CD14-positive monocyte (primary cell): ENCODE measurements around the gene UBE2QL1. TPM values are rescaled to one million over a fixed set of nuclear protein-coding genes. Genes with fewer than 3 reads are reported as not detected.

Experiments used
- DNase-seq, 3 donors: peaks; one replicate each; pipeline ENCODE4 v3.0.0-alpha.2; 2011 to 2022
- H2AFZ ChIP-seq: 2 replicates; pipeline ENCODE4 v1.6.0; 2012; ENCODE audit warnings: mild to moderate bottlenecking, low read depth, low read length, inconsistent platforms; ENCODE audit not compliant: insufficient read depth, poor library complexity, severe bottlenecking
- H3K27ac ChIP-seq, 2 donors: 1 replicate in 1 of 2; 2 replicates in 1 of 2; pipeline ENCODE4 v1.5.1; 2012 to 2013; ENCODE audit warnings: low read length in 2 of 2, control low read depth in 1 of 2, inconsistent platforms in 1 of 2, low read depth in 1 of 2, mild to moderate bottlenecking in 1 of 2
- H3K27me3 ChIP-seq, 2 donors: one replicate each; pipeline versions ENCODE4 v1.6.0 to v1.6.1; 2011 to 2013; ENCODE audit warnings: low read length in 2 of 2; ENCODE audit not compliant: control insufficient read depth in 2 of 2, insufficient read depth in 2 of 2
- H3K36me3 ChIP-seq, 2 donors: replicated peaks in 1 of 2; 1 replicate in 1 of 2; 2 replicates in 1 of 2; pipeline versions ENCODE4 v1.5.1 to v1.6.1; 2012 to 2013; ENCODE audit warnings: low read length in 2 of 2, control low read depth in 1 of 2, inconsistent platforms in 1 of 2, mild to moderate bottlenecking in 1 of 2; ENCODE audit not compliant: insufficient read depth in 2 of 2, control insufficient read depth in 1 of 2
- H3K4me1 ChIP-seq, 2 donors: 1 replicate in 1 of 2; 2 replicates in 1 of 2; pipeline versions ENCODE4 v1.5.1 to v1.6.1; 2012 to 2013; ENCODE audit warnings: low read length in 2 of 2, control low read depth in 1 of 2, inconsistent platforms in 1 of 2, mild to moderate bottlenecking in 1 of 2, moderate library complexity in 1 of 2; ENCODE audit not compliant: insufficient read depth in 2 of 2, control insufficient read depth in 1 of 2
- H3K4me2 ChIP-seq: replicated peaks from 2 replicates; pipeline ENCODE3; 2012; ENCODE audit warnings: low read length, moderate library complexity, mild to moderate bottlenecking; ENCODE audit not compliant: poor library complexity, severe bottlenecking; ENCODE audit errors: extremely low read depth
- H3K4me3 ChIP-seq, 3 experiments: fragments of 200-600 bp in 1 of 3; sonication (generic) in 1 of 3; replicated peaks in 1 of 3; 1 replicate in 2 of 3; 2 replicates in 1 of 3; pipeline ENCODE4 v1.5.1; 2011 to 2013; ENCODE audit warnings: low read length in 3 of 3, mild to moderate bottlenecking in 3 of 3, control low read depth in 2 of 3, low read depth in 2 of 3, inconsistent platforms in 1 of 3, moderate library complexity in 1 of 3
- H3K79me2 ChIP-seq: 2 replicates; pipeline ENCODE4 v1.6.0; 2012; ENCODE audit warnings: mild to moderate bottlenecking, control low read depth, inconsistent platforms, low read length, moderate library complexity; ENCODE audit not compliant: insufficient read depth
- H3K9ac ChIP-seq: 2 replicates; pipeline ENCODE4 v1.6.0; 2017; ENCODE audit warnings: low read length, mild to moderate bottlenecking; ENCODE audit not compliant: insufficient read depth, poor library complexity, severe bottlenecking
- H3K9me3 ChIP-seq, 2 donors: replicated peaks in 1 of 2; 1 replicate in 1 of 2; 2 replicates in 1 of 2; pipeline versions ENCODE4 v1.5.1 to v1.6.1; 2012 to 2013; ENCODE audit warnings: low read length in 2 of 2, control low read depth in 1 of 2; ENCODE audit not compliant: control insufficient read depth in 1 of 2, insufficient read depth in 1 of 2
- H4K20me1 ChIP-seq: 2 replicates; pipeline ENCODE4 v1.6.0; 2012; ENCODE audit warnings: mild to moderate bottlenecking, low read length, control low read depth, moderate library complexity; ENCODE audit not compliant: insufficient read depth
- H3K27ac Mint-ChIP-seq, 7 donors: one replicate each; pipeline ENCODE4 v1.8.0; 2020; ENCODE audit warnings: mild to moderate bottlenecking in 7 of 7, mixed read lengths in 7 of 7, moderate library complexity in 6 of 7, inconsistent platforms in 2 of 7
- H3K27me3 Mint-ChIP-seq, 3 donors: one replicate each; pipeline ENCODE4 v1.8.0; 2021 to 2022; ENCODE audit warnings: low read depth in 3 of 3, mild to moderate bottlenecking in 3 of 3, mixed read lengths in 3 of 3, moderate library complexity in 3 of 3, inconsistent platforms in 1 of 3
- H3K36me3 Mint-ChIP-seq, 2 donors: one replicate each; pipeline ENCODE4 v1.8.0; 2020; ENCODE audit warnings: mixed read lengths in 2 of 2, inconsistent platforms in 1 of 2, mild to moderate bottlenecking in 1 of 2
- H3K4me1 Mint-ChIP-seq: one replicate; pipeline ENCODE4 v1.8.0; 2020; ENCODE audit warnings: mild to moderate bottlenecking, mixed read lengths
- H3K4me3 Mint-ChIP-seq, 2 donors: one replicate each; pipeline ENCODE4 v1.8.0; 2020; ENCODE audit warnings: mild to moderate bottlenecking in 2 of 2, mixed read lengths in 2 of 2, moderate library complexity in 1 of 2
- H3K9me3 Mint-ChIP-seq, 7 donors: one replicate each; pipeline ENCODE4 v1.8.0; 2020 to 2022; ENCODE audit warnings: mixed read lengths in 7 of 7, mild to moderate bottlenecking in 6 of 7, moderate library complexity in 6 of 7, inconsistent platforms in 2 of 7
- CTCF ChIP-seq: fragments of 200-600 bp; IDR thresholded peaks from one replicate; pipeline ENCODE4 v1.8.0; 2022; ENCODE audit warnings: antibody characterized with exemption, mild to moderate bottlenecking
- WGBS: methylation state at CpG from one replicate; pipeline ENCODE4 v1.1.5; 2013; ENCODE audit warnings: missing lambda C conversion rate; ENCODE audit not compliant: insufficient coverage; 5-methylcytosine and 5-hydroxymethylcytosine counted together
- intact Hi-C, 2 donors: fragments of 100-400 bp; cut with micrococcal nuclease; formaldehyde crosslinking; loops; one replicate each; pipeline versions ENCODE4 v1.15.0 to v1.15.1; 2023
- polyA plus RNA-seq, 3 donors: library from polyadenylated mRNA; depleted of rRNA in 1 of 3; unstranded in 2 of 3; stranded (reverse) in 1 of 3; fragments of 300-500 nt in 2 of 3; fragments of >200 nt in 1 of 3; fragmentation: Illumina TruSeq in 2 of 3; gene quantifications; 1 replicate in 2 of 3; 2 replicates in 1 of 3; pipeline ENCODE4 v1.2.3, GENCODE V29; 2012 to 2021

Gene UBE2QL1
- polyA plus RNA-seq, 3 donors = not detected

- no peak overlapping the region for H3K4me2 ChIP-seq
- H3K4me3 Mint-ChIP-seq = no peak overlapping the region
These were observed 5.3 kb upstream of the UBE2QL1 start for GRCh38 chr5:6443326-6443725.

GRCh38 chr5:6446042-6446441 is 2.6 kb upstream of the UBE2QL1 start:
- TF ChIP-seq CTCF = no peak
- H3K4me2 ChIP-seq = no peak overlapping the region
- H3K4me1 ChIP-seq = no peaks in the 10 kb centered on the region
- DNase-seq = no peak
- H3K36me3 Mint-ChIP-seq = no peaks in the 10 kb centered on the region
- H3K9me3 ChIP-seq = peaks cover 6 to 12% of the 10 kb centered on the region in 2 donors
- peaks cover 3 to 26% (median 9%) of the 10 kb centered on the region in 7 donors for H3K9me3 Mint-ChIP-seq
- intact Hi-C loops = no loop called here
- H3K79me2 ChIP-seq = no peaks in the 10 kb centered on the region
- H3K27me3 ChIP-seq = peaks cover 21 to 28% of the 10 kb centered on the region in 2 donors
- H3K27me3 Mint-ChIP-seq = peaks cover 23 to 37% (median 27%) of the 10 kb centered on the region in 3 donors
- 85% methylated on average over 12 of the region's 12 CpGs for WGBS
- H3K27ac Mint-ChIP-seq = no peak overlapping the region
- H3K4me3 Mint-ChIP-seq = no peak overlapping the region
- no peak overlapping the region for H3K9ac ChIP-seq
- no peaks in the 10 kb centered on the region for H3K36me3 ChIP-seq
- H4K20me1 ChIP-seq = no peaks in the 10 kb centered on the region
- no peak overlapping the region for H2AFZ ChIP-seq
- no peak overlapping the region for H3K27ac ChIP-seq
- peaks cover 4% of the 10 kb centered on the region for H3K4me1 Mint-ChIP-seq
- H3K4me3 ChIP-seq = no peak overlapping the region

More at GRCh38 chr5:6443326-6443725, 5.3 kb upstream of the UBE2QL1 start:
- peaks cover 5 to 17% (median 6%) of the 10 kb centered on the region in 3 donors for H3K27me3 Mint-ChIP-seq
- H3K4me1 ChIP-seq = no peaks in the 10 kb centered on the region
- H3K27ac Mint-ChIP-seq = no peak overlapping the region
- H3K9me3 ChIP-seq = peaks cover 8 to 10% of the 10 kb centered on the region in 2 donors
- peaks cover 3 to 26% (median 9%) of the 10 kb centered on the region in 7 donors for H3K9me3 Mint-ChIP-seq
- H3K4me3 ChIP-seq = no peak overlapping the region
- H2AFZ ChIP-seq = no peak overlapping the region
- no peak for DNase-seq
- H3K36me3 Mint-ChIP-seq = no peaks in the 10 kb centered on the region
- no peak overlapping the region for H3K9ac ChIP-seq
- WGBS = 36% methylated on average over 4 of the region's 5 CpGs
- no peaks in the 10 kb centered on the region for H3K4me1 Mint-ChIP-seq
- H3K27me3 ChIP-seq = peaks cover 0 to 3% of the 10 kb centered on the region in 2 donors
- intact Hi-C loops = no loop called here
- no peaks in the 10 kb centered on the region for H4K20me1 ChIP-seq
- no peaks in the 10 kb centered on the region for H3K36me3 ChIP-seq
- no peaks in the 10 kb centered on the region for H3K79me2 ChIP-seq
- TF ChIP-seq CTCF = no peak
- no peak overlapping the region for H3K27ac ChIP-seq
